HG03520 (cell line): ENCODE results near the gene GRAP2.
"Not testable (repeated sequence)": the region's sequence is repeated elsewhere in the genome, so short reads cannot be mapped to it uniquely, and the experiment has no call there.

Experiments
- ATAC-seq: cut with Tn5 transposase; IDR thresholded peaks from one replicate; pipeline ENCODE4 v1.9.1; 2021; ENCODE audit warnings: mild to moderate bottlenecking, moderate library complexity; ENCODE audit not compliant: unreplicated experiment

Gene GRAP2

DNA sequence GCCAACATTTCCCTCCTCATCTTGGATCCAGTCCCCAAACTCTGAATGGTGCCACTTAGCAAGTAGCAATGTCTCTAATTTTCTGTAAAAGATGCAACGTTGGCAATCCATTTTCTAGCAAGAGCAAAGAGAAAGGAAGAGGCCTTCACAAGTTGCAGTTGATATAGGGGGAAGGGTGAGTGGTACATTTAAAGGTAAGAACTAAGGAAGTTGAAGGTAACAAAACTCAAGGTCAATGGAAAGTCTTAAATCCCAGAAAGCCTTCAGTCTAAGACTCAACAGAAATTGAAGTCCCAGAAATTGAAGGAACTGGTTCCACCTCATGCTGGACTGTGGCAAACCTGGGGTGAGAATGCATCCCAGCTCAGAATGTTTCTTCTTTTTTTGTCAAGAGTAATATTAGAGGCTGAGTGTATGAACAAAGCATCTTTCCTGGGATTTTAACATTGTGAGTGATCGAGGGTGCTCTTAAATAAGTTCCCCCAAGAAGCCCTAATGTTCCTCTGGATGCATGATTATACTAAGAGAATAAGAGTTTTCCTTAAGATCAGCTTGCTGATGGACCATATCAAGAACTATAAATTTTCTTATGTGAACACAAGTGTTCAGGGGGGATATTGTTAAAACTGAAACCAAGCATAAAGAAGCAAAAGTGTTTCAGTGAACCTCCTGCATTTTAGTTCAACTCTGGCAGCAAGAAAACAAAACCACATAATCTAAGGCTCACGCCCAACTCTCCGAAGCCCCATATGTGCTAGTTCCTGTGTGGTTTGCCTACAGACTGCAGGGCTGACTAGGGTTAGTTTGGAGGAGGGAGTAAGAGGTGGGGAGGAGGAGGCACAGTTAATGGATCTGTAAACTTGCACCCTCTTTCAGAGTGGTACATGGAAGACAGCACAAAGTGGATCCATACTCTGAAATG, at the start of gene GRAP2:
Gene GRAP2 (plus strand): TSS at position 779 of the 922 bp plus-strand sequence. CDS start 46,023 bp downstream, outside the sequence.
- ATAC-seq, result no peak

DNA sequence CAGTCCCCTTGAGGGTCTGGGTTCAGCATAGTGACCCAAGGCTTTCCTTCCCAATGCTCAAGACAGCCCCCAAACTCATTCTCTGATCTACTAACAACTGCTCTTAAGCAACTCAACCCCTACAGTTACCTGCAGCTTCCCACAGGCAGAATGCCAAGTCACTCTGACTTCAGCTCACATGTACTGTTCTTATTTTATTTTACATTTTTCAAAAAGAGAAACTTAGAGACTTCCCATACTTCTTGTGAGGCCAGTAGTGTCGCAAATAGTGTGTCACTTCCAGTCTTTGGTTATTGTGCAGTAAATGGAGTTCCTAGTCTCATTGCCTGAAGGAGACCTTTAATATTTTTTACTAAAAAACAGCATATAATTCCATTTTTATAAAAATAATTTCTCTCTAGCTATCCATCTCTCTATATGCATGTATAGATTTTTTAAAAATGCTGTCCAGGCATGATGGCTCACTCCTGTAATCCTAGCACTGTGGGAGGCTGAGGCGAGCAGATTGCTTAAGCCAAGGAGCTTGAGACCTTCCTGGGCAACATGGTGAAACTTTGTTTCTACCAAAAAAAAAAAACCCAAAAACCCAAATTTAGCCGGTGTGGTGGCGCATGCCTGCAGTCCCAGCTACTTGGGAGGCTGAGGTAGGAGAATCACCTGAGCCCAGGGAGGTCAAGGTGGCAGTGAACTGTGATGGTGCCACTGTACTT, 49.1 kb upstream of the GRAP2 start:
- ATAC-seq, result no peak

DNA sequence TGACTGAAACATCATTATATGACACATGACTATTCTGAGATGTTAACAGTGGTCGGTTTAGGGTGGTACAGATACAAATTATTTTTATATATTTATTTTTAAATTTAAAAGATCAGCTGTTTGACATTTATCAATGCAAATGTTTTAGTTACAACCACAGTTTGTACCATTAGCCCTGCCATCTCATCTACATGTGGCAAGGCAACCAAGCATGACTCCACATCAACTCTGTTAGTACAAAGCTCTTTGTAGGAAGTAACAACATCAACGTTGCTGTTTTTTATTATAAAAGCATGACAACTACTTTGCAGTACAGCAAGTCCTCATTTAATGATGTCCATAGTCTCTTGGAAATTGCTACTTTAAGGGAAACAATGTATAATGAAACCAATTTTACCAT, 48.1 kb upstream of the GRAP2 start:
- ATAC-seq, result no peak

DNA sequence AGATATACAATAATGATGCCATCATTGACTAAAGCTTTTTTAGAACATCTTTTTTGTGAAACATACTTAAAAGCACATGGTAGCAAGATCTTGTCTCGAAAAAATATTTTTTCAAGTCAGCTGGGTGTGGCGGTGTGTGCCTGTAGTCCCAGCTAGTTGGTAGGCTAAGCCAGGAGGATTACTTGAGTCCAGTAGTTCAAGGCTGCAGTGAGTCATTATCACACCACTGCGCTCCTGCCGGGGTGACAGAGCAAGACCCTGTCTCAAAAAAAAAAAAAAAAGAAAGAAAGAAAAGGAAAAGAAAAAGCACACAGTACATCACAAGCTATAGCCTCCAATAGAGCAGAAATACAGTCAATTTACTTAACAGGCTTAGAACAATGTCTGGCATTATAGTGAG, 44.3 kb upstream of the GRAP2 start:
- ATAC-seq, result no peak

DNA sequence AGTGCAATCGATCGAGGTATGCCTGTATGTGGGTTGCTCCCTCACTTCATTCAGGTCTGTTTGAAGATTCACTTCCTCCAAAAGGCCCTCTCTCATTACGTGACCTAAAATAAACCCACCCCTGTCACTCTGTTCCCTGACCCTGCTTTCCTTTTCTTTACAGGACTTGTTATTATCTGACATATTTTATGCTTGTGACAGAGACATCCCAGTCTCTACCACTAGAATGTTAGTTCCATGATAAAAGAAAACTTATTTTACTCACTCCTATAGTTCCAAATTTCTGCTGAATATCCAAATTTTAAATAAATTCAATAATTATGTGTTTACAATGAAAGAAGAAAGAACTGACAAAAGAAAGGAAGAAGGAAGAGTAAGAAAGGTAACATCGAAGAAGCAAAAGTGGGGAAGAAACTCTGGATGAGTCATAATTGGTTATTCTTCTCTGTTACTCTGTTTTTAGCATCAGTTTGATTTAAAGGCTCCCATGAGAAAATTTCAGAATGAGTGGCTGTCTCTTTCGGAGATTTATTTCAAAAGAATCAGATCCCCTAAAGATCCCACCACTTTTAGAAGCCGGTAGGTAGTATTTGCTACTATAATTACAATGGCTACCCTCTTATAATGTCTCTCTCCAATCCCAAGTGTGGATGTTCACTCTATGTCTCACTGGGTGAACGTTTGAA, 40.8 kb upstream of the GRAP2 start:
- no peak for ATAC-seq

DNA sequence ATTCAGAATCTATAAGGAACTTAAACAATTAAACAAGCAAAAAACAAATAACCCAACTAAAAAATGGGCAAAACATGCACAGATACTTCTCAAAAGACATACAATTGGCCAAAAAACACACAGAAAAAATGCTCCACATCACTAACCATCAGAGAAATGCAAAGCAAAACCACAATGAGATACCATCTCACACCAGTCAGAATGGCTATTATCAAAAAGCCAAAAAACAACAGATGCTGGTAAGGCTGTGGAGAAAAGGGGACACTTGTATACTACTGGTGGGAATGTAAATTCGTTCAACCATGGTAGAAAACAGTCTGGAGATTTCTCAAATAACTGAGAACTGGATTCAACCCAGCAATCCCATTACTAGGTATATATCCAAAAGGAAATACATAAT, 32.1 kb upstream of the GRAP2 start:
- no peak for ATAC-seq

DNA sequence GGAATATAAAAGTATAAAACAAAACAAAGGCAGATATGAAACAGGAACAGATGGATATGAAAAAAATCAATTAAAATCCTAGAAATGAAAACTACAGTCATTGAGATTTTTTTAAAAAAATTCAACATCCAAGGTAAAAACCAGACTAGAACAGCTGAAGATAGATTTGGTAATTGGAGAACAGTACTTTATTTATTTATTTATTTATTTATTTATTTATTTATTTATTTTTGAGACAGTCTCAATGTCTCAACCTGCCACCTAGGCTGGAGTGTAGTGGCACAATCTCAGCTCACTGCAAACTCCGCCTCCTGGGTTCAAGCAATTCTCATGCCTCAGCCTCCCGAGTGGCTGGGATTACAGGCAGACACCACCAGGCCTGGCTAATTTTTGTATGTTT, 31.1 kb upstream of the GRAP2 start:
- ATAC-seq, result not testable (repeated sequence)

DNA sequence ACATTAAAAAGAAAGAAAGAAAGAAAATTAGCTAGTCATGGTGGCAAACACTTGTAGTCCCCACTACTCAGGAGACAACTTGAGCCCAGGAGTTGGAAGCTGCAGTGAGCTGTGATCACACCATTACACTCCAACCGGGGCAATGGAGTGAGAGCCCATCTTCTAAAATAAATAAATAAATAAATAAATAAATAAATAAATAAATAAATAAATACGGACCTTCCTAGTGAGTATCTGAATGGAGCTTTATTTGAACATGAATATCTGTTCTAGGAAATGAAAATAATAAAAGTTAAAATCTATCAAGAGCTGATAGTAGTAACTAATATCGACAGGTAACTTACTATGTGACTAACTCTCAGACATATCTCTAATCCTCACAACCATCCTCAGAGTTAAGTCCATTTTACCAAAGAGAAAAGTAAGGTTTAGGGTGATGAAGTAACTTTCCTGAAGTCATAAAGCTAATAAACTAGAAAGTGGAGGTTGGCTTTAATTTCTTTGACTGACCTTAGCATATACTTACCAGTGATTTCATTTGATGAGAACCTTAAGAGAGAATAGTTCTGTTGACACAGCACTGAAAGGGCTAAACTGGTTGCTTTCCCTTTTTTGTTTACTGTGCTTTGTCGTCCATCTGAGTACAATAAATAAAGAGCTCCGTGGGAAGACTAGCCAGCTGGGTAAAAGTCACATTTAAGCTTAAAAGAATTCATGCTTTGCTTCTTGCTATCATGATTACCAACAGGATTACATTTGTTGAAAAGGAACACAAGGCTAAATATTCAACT, 29.7 kb upstream of the GRAP2 start:
- no peak for ATAC-seq

DNA sequence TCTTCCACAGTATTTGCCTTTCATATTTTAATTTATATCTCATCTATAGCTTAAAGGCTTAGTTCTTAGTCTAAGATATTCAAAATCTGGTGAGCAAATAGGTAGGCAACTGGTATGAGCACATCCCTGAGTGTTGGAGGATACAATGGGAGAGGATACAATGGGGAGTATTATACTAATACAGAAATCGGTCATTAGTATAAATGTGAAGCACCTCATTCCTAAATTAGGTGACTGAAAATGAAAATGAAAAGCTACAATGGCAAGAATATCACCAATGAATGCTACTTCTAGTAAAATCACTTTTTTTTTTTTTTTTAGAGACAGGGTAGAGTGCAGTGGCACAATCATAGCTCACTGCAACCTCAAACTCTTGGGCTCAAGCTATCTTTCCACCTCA, 28.3 kb upstream of the GRAP2 start:
- ATAC-seq, result no peak

DNA sequence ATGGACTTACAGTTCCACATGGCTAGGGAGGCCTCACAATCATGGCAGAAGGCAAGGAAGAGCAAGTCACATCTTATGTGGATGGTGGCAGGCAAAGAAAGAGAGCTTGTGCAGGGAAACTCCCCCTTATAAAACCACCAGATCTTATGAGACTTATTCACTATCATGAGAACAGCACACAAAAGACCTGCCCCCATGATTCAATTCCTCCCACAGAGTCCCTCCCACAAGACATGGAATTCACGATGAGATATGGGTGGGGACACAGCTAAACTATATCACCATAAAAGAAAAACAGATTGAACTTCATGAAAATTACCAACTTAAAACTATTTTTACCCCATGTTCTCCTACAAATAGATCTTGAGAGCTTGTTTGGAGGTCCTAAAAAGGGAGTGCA, 26.9 kb upstream of the GRAP2 start:
- no peak for ATAC-seq

DNA sequence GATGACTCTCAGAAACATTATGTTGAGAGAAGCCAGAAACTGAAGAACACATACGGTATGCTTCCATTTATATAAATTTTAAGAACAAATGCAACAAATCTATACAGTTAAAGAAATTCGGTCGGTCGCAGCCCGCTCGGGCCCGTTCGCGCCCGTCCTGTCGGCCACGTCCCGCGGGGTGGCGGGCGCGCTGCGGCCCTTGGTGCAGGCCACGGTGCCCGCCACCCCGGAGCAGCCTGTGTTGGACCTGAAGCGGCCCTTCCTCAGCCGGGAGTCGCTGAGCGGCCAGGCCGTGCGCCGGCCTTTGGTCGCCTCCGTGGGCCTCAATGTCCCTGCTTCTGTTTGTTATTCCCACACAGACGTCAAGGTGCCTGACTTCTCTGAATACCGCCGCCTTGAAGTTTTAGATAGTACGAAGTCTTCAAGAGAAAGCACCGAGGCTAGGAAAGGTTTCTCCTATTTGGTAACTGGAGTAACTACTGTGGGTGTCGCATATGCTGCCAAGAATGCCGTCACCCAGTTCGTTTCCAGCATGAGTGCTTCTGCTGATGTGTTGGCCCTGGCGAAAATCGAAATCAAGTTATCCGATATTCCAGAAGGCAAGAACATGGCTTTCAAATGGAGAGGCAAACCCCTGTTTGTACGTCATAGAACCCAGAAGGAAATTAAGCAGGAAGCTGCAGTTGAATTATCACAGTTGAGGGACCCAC, 25.6 kb upstream of the GRAP2 start:
- not testable (repeated sequence) for ATAC-seq

DNA sequence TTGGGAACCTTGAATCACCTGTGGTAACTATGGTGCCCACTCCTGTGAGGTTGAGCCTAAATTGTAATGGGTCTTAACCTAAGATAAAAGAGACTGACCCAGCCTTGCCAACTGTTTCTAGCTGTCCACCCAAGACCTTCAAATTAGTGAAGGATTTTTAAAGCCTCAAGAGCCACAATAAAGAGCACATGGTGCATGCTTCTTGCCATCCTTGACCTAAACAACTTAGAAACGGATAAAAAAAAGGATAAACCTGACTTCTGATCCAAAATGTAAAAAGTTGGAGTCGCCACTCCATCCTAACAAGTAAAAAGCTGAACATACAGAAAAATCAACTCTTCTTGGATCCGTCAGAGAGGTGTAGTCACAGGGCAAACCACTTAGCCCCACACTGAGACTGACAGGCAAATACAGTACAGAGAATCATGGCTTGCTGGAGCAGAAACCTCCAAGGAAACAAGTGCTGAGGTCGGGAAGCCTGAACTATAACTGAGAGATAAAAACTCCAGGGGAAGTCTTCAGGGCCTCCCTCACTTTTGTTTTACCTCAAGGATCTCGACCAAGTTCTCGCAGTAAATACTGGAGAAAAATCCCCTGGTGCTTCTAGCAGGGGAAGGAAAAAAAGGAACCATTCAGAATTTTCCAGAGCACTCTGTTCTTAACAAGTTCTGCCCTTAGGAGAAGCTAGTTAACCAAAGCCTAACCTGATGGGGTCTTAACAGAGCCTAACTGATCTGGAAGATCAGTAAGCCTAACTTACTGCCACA, 23.6 kb upstream of the GRAP2 start:
- no peak for ATAC-seq

DNA sequence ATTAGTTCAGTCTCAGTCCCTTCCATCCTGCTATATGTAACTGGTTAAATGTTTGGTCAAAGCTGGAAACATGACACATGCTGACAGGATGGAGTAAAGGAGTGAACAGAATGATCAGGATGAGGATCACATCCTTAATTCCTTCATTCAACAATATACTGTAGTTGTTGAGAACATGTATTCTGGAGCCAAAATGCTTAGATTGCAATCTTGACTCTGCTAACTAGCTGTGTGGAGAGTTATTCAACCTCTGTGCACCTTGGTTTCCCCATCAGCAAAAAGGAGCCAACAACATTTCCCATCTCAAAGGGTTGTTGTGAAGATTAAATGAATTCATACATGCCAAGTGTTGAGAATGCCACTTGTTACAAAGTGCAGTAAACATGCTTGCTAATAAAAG, 20.2 kb upstream of the GRAP2 start:
- ATAC-seq, result no peak

DNA sequence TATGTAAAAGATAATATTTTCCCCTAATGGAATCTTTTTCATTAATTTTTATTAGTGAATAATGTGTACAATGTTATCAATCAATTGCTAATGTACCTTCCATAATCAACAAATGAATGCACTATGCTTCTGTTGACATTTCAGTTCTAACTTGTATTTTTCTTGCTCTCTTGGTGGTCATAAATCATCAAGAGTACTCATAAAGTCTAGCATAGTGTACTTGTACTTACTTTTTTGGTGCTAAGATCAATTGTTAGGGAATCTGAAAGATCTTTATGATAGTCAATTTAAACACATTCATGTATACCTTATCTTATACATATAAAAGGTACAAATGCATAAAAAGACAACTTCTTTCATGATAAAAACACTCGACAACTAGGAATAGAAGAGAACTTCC, 17.8 kb upstream of the GRAP2 start:
- no peak for ATAC-seq

DNA sequence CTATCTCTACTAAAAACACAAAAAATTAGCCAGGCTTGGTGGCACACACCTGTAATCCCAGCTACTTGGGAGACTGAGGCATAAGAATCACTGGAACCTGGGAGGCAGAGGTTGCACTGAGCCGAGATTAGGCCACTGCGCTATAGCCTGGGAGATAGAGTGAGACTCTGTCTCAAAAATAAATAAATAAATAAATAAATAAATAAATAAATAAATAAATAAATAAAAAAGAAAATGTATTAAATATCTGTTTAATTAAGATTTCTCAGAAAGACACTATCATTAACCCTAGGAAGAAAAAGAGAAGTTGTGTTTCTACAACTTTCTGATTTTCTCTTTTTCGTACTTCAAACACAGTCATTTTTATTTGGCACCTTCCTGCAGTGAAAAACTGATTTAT, 11.0 kb upstream of the GRAP2 start:
- ATAC-seq, result not testable (repeated sequence)

DNA sequence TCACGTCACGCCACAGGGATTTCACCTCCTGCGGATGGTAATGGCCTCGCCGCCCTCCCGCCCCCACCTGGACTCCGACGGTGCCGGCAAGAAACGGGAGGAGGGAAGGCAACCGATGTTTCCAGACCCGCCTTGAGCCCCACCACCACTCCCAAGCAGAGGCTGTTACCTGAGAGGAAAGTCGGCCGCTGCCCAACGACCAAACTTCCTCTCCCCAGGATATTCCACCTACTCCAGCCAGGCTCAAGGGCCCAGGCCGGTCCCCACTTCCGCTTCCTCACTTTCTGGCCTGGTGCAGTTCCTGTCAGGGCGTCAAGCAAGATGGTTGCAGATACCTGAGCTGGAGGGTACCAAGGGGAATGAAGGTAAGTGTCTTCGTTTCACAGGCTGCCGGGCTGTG, 7.4 kb upstream of the GRAP2 start, which contains the start of gene ENTHD1:
Gene ENTHD1 (minus strand): TSS at position 235 of the 400 bp plus-strand sequence. CDS start 6,012 bp downstream, outside the sequence.
- ATAC-seq, result no peak

DNA sequence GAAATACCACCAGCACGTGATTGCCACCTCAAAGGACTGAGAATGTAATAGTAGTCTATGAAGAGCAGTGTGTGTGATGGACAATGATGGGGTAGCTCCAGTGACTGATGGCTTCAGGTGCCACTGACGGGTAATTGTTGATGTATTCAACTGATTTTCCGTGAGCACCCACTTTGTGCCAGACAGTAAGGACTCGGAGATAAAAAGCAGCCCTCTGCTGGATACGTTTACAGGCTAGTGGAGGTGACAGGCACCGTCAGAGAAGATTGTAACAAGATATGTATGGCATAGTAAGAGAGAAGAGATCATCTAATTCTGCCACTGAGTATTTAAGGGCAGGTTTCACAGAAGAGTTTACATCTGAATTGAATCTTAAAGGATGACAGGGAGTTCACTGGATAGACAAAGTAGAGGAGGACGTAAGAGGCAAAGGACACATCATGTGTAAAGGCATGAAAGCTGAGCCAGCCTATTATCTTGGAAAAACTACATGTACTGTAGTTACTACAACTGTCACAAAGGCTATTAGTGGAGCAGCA, 6.3 kb upstream of the GRAP2 start:
- ATAC-seq, result no peak

DNA sequence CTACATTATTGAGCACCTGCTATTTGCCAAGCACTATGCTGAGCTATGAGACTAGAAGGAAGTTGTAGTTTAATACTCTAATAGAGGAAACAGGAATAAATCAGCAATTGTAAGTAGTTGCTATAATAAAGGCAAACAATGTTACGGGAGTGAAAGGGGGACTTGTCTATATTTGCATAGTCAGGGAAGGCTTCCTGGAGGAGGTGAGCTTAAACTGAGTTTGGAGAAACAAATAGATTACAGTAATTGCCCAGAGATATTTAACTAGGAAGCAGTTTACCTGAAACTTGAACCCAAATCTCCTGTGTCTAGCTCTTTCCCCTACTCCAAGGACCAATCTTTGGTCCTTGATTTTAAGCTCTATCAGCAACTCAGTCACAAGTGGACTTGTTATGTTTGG, 5.2 kb upstream of the GRAP2 start:
- no peak for ATAC-seq
